GM23338 (cell line): Measurements from ENCODE around the gene RAC3. TPM values are rescaled to one million over a fixed set of nuclear protein-coding genes. Genes with fewer than 3 reads are reported as not detected.

Source experiments
- ATAC-seq: fragments of 200-7000 bp; cut with Tn5 transposase; 3 replicates; pipeline ENCODE4 v1.9.1; 2020
- DNase-seq: peaks from one replicate; pipeline ENCODE4 v3.0.0-alpha.2; 2015; ENCODE audit warnings: low spot score
- H2AFZ ChIP-seq: fragments of 200-600 bp; sonication (generic); 2 replicates; pipeline ENCODE4 v1.8.0; 2016; ENCODE audit warnings: antibody characterized with exemption, mild to moderate bottlenecking, moderate library complexity
- H3F3A ChIP-seq: fragments of 200-600 bp; sonication (generic); replicated peaks from 2 replicates; pipeline ENCODE4 v1.8.0; 2017; ENCODE audit warnings: antibody characterized with exemption, mixed run types, low read depth
- H3K27ac ChIP-seq: fragments of 200-600 bp; sonication (generic); 2 replicates; pipeline ENCODE4 v1.6.1; 2016; ENCODE audit warnings: low read depth
- H3K27me3 ChIP-seq: fragments of 200-600 bp; sonication (generic); 2 replicates; pipeline ENCODE4 v1.8.0; 2016; ENCODE audit warnings: mild to moderate bottlenecking, mixed run types, moderate library complexity; ENCODE audit not compliant: insufficient read depth
- H3K36me3 ChIP-seq: fragments of 200-600 bp; sonication (generic); 2 replicates; pipeline ENCODE4 v1.8.0; 2016; ENCODE audit warnings: mild to moderate bottlenecking; ENCODE audit not compliant: insufficient read depth
- H3K4me1 ChIP-seq: fragments of 200-600 bp; sonication (generic); 2 replicates; pipeline ENCODE4 v1.8.0; 2016; ENCODE audit warnings: mild to moderate bottlenecking, moderate library complexity; ENCODE audit not compliant: insufficient read depth
- H3K4me2 ChIP-seq: fragments of 200-600 bp; sonication (generic); 2 replicates; pipeline ENCODE4 v1.7.1; 2017; ENCODE audit warnings: mixed run types
- H3K4me3 ChIP-seq: fragments of 200-600 bp; sonication (generic); 2 replicates; pipeline ENCODE4 v1.6.1; 2016; ENCODE audit warnings: mixed run types
- H3K79me2 ChIP-seq: fragments of 200-600 bp; sonication (generic); replicated peaks from 2 replicates; pipeline ENCODE4 v1.8.0; 2017; ENCODE audit warnings: mild to moderate bottlenecking; ENCODE audit not compliant: insufficient read depth
- H3K9me2 ChIP-seq: fragments of 200-600 bp; sonication (generic); 2 replicates; pipeline ENCODE4 v1.8.0; 2017; ENCODE audit not compliant: insufficient read depth
- H4K20me1 ChIP-seq: fragments of 200-600 bp; sonication (generic); replicated peaks from 2 replicates; pipeline ENCODE4 v1.8.0; 2017; ENCODE audit warnings: mild to moderate bottlenecking; ENCODE audit not compliant: insufficient read depth
- H3K27ac Mint-ChIP-seq: 2 replicates; pipeline ENCODE4 v1.8.0; 2020; ENCODE audit warnings: inconsistent platforms, mild to moderate bottlenecking, moderate library complexity, mixed read lengths
- H3K27me3 Mint-ChIP-seq: 3 replicates; pipeline ENCODE4 v1.8.0; 2022; ENCODE audit warnings: low read depth, mild to moderate bottlenecking, moderate library complexity, mixed read lengths, inconsistent platforms; ENCODE audit not compliant: insufficient read depth, poor library complexity
- H3K36me3 Mint-ChIP-seq: 3 replicates; pipeline ENCODE4 v1.8.0; 2021; ENCODE audit warnings: low read depth, mild to moderate bottlenecking, inconsistent platforms, moderate library complexity, mixed read lengths
- H3K4me1 Mint-ChIP-seq: 3 replicates; pipeline ENCODE4 v1.8.0; 2020; ENCODE audit warnings: mild to moderate bottlenecking, inconsistent platforms, mixed read lengths
- H3K4me3 Mint-ChIP-seq: 3 replicates; pipeline ENCODE4 v1.8.0; 2021; ENCODE audit warnings: moderate library complexity, mild to moderate bottlenecking, inconsistent platforms, mixed read lengths
- H3K9me3 Mint-ChIP-seq: 3 replicates; pipeline ENCODE4 v1.8.0; 2020; ENCODE audit warnings: moderate library complexity, mild to moderate bottlenecking, inconsistent platforms, mixed read lengths
- ETS1 ChIP-seq: IDR thresholded peaks from 2 replicates; pipeline ENCODE4 v1.6.1; 2016; ENCODE audit warnings: antibody characterized with exemption
- EZH2 ChIP-seq: fragments of 200-600 bp; sonication (generic); IDR thresholded peaks from one replicate; pipeline ENCODE4 v1.8.0; 2017; ENCODE audit warnings: antibody characterized with exemption, mild to moderate bottlenecking, low read depth; ENCODE audit not compliant: unreplicated experiment
- EZH2phosphoT487 ChIP-seq: fragments of 200-600 bp; sonication (generic); IDR thresholded peaks from one replicate; pipeline ENCODE4 v1.8.1; 2018; ENCODE audit warnings: antibody characterized with exemption; ENCODE audit not compliant: unreplicated experiment
- JUNB ChIP-seq: IDR thresholded peaks from one replicate; pipeline ENCODE4 v1.6.1; 2016; ENCODE audit warnings: antibody characterized with exemption; ENCODE audit not compliant: unreplicated experiment
- REST ChIP-seq: IDR thresholded peaks from one replicate; pipeline ENCODE4 v1.6.1; 2018; ENCODE audit warnings: antibody characterized with exemption; ENCODE audit not compliant: unreplicated experiment
- STAT1 ChIP-seq: IDR thresholded peaks from one replicate; pipeline ENCODE4 v1.6.1; 2016; ENCODE audit warnings: antibody characterized with exemption; ENCODE audit not compliant: unreplicated experiment
- ZNF114 ChIP-seq: fragments of 250-450 bp; sonication (Bioruptor Pico); IDR thresholded peaks from 2 replicates; pipeline ENCODE4 v1.5.0; 2020; ENCODE audit warnings: mild to moderate bottlenecking, moderate library complexity
- ZNF331 ChIP-seq: fragments of 250-450 bp; sonication (Bioruptor Pico); IDR thresholded peaks from 2 replicates; pipeline ENCODE4 v1.5.0; 2020; ENCODE audit warnings: low read depth, mild to moderate bottlenecking, moderate library complexity
- ZNF462 ChIP-seq: fragments of 250-450 bp; sonication (Bioruptor Pico); IDR thresholded peaks from 2 replicates; pipeline ENCODE4 v1.5.0; 2020; ENCODE audit warnings: mild to moderate bottlenecking, moderate library complexity
- polyA plus RNA-seq: library from polyadenylated mRNA; unstranded; fragments of >200 nt; fragmentation: Nextera tagmentation; extraction: Ambion mirVana; gene quantifications from 2 replicates; pipeline ENCODE4 v1.2.1, GENCODE V29; 2016
- total RNA-seq: library from RNA; depleted of rRNA; stranded (reverse); fragments of >200 nt; shearing (Covaris generic); gene quantifications from 2 replicates; pipeline ENCODE4 v1.2.3, GENCODE V29; 2014
- TF ChIP-seq, protein P1 (sequence below), 2 experiments: fragments of 200-600 bp in 1 of 2; sonication (generic) in 1 of 2; conservative IDR thresholded peaks; 2 replicates each; pipeline versions ENCODE4 v1.5.1 to v1.6.1; 2016 to 2017; ENCODE audit warnings: antibody characterized with exemption in 2 of 2, low read depth in 2 of 2, mild to moderate bottlenecking in 2 of 2, moderate library complexity in 1 of 2

The RAC3 gene
- total and polyA plus RNA-seq, 2 experiments from 2014 or later: 31.5 to 293 TPM

DNA sequence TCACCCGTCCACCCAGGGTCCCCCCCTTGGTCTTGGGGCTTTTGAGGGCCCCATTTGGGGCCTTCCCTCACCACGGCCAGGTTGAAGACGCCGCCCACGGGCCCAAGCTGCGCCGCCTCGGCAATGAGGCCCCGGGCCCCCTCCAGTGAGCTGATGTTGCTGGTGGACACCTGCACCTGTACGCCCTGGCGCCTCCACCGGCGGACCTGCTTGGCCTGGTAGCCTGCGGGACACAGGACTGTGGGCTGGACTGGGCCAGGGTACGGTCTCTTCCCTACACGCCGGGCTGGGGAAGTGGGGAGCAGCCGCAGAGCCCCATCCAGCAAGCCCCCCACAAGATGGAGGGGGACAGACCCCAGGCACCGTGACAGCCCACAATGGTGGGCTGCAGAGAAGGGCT is 51.0 kb downstream of the RAC3 start (continued):
- TF ChIP-seq ZNF462 (no peak), ZNF114 (CRISPR knock-in tag) (no peak), EZH2 (no peak), STAT1 (no peak), JUNB (no peak), EZH2phosphoT487 (no peak)

GRCh38 chr17:82083009-82083408 is 51.5 kb downstream of the RAC3 start:
- Mint-ChIP-seq H3K27me3 (peaks cover 18% of the 10 kb centered on the region), H3K4me3 (no peak overlapping the region), H3K9me3 (no peaks in the 10 kb centered on the region; the same call in 2 of the 3 replicates), H3K36me3 (peaks cover 58% of the 10 kb centered on the region), H3K4me1 (peaks cover 3% of the 10 kb centered on the region), H3K27ac (no peak overlapping the region)
- peaks cover 8% of the 10 kb centered on the region for H4K20me1 ChIP-seq
- H3K4me3 ChIP-seq: no peak overlapping the region
- ATAC-seq: no peak
- H3K27ac ChIP-seq: no peak overlapping the region
- H3K36me3 ChIP-seq: peaks cover 12% of the 10 kb centered on the region; the same call in 1 of the 2 replicates
- H3F3A ChIP-seq: peaks cover 17% of the 10 kb centered on the region
- no peak for DNase-seq
- H3K79me2 ChIP-seq: no peaks in the 10 kb centered on the region
- no peak overlapping the region for H2AFZ ChIP-seq
- H3K4me1 ChIP-seq: no peaks in the 10 kb centered on the region
- no peak overlapping the region for H3K4me2 ChIP-seq
- no peaks in the 10 kb centered on the region for H3K9me2 ChIP-seq
- no peaks in the 10 kb centered on the region for H3K27me3 ChIP-seq
- TF ChIP-seq ZNF114 (CRISPR knock-in tag) (no peak), ZNF331 (no peak), STAT1 (no peak), REST (no peak), ETS1 (no peak), EZH2 (no peak), EZH2phosphoT487 (no peak)
- TF ChIP-seq, protein P1, sequence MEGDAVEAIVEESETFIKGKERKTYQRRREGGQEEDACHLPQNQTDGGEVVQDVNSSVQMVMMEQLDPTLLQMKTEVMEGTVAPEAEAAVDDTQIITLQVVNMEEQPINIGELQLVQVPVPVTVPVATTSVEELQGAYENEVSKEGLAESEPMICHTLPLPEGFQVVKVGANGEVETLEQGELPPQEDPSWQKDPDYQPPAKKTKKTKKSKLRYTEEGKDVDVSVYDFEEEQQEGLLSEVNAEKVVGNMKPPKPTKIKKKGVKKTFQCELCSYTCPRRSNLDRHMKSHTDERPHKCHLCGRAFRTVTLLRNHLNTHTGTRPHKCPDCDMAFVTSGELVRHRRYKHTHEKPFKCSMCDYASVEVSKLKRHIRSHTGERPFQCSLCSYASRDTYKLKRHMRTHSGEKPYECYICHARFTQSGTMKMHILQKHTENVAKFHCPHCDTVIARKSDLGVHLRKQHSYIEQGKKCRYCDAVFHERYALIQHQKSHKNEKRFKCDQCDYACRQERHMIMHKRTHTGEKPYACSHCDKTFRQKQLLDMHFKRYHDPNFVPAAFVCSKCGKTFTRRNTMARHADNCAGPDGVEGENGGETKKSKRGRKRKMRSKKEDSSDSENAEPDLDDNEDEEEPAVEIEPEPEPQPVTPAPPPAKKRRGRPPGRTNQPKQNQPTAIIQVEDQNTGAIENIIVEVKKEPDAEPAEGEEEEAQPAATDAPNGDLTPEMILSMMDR (conservative IDR thresholded peaks at IDR 0.05; ENCODE audit: low read depth in 2 of 2): no peak
